Endothelial cell of umbilical vein (primary cell): ENCODE data around the gene AMIGO3.

Experiments
- EZH2 ChIP-seq: IDR thresholded peaks from 2 replicates; pipeline ENCODE4 v1.6.1; 2012; ENCODE audit warnings: borderline replicate concordance, low read depth, mild to moderate bottlenecking, moderate library complexity, low read length, inconsistent platforms; ENCODE audit not compliant: severe bottlenecking
- POLR2A ChIP-seq: IDR thresholded peaks from 2 replicates; pipeline ENCODE4 v1.6.1; 2012; ENCODE audit warnings: low read depth, mild to moderate bottlenecking, control low read depth, low read length
- POLR2AphosphoS5 ChIP-seq: IDR thresholded peaks from 2 replicates; pipeline ENCODE4 v1.6.1; 2012; ENCODE audit warnings: low read depth, mild to moderate bottlenecking, control low read depth, low read length, moderate library complexity; ENCODE audit not compliant: insufficient read depth
- TF ChIP-seq, protein P1 (sequence below): IDR thresholded peaks from 2 replicates; pipeline ENCODE4 v1.6.1; 2011; ENCODE audit not compliant: insufficient read depth, insufficient read length
- TF ChIP-seq, protein P2 (sequence below), 2 donors: IDR thresholded peaks; 1 replicate in 1 of 2; 2 replicates in 1 of 2; pipeline ENCODE4 v1.5.1; 2011; ENCODE audit warnings: low read length in 2 of 2, mild to moderate bottlenecking in 2 of 2, moderate library complexity in 2 of 2, control low read depth in 1 of 2, inconsistent platforms in 1 of 2, low read depth in 1 of 2; ENCODE audit not compliant: insufficient read depth in 1 of 2; ENCODE audit errors: extremely low read depth in 1 of 2

DNA sequence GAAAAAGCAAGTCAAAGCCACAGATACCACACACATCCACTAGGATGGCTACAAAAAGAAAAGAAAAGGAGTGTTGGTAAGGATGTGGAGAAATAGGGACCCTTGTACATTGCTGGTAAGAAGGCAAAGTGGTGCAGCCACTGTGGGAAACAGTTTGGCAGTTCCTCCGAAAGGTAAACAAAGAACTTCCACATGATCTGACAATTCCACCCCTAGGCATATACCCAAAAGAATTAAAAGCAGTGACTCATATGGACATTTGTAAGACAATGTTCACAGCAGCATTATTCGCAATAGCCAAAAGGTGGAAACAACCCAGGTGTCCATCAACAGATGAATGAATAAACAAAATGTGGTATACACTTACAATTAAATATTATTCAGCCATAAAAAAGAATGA lies 26.5 kb upstream of the AMIGO3 start:
- TF ChIP-seq POLR2A (no peak), EZH2 (no peak), POLR2AphosphoS5 (no peak)
- TF ChIP-seq, protein P1, sequence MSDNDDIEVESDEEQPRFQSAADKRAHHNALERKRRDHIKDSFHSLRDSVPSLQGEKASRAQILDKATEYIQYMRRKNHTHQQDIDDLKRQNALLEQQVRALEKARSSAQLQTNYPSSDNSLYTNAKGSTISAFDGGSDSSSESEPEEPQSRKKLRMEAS: no peak
- TF ChIP-seq, protein P2, sequence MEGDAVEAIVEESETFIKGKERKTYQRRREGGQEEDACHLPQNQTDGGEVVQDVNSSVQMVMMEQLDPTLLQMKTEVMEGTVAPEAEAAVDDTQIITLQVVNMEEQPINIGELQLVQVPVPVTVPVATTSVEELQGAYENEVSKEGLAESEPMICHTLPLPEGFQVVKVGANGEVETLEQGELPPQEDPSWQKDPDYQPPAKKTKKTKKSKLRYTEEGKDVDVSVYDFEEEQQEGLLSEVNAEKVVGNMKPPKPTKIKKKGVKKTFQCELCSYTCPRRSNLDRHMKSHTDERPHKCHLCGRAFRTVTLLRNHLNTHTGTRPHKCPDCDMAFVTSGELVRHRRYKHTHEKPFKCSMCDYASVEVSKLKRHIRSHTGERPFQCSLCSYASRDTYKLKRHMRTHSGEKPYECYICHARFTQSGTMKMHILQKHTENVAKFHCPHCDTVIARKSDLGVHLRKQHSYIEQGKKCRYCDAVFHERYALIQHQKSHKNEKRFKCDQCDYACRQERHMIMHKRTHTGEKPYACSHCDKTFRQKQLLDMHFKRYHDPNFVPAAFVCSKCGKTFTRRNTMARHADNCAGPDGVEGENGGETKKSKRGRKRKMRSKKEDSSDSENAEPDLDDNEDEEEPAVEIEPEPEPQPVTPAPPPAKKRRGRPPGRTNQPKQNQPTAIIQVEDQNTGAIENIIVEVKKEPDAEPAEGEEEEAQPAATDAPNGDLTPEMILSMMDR (IDR thresholded peaks at IDR 0.05; ENCODE audit: extremely low read depth in 1 of 2, insufficient read depth in 1 of 2, low read depth in 1 of 2, low read length in 2 of 2): peak in 1 of 2 donors; percentile 2
